GM12872 (cell line): Measurements from ENCODE around the gene NDUFS4.

Source experiments
- TF ChIP-seq, protein P1 (sequence below): IDR thresholded peaks from 3 replicates; pipeline ENCODE4 v1.5.1; 2011; ENCODE audit warnings: low read depth, mild to moderate bottlenecking, low read length, moderate library complexity; ENCODE audit not compliant: insufficient read depth

Gene NDUFS4

DNA sequence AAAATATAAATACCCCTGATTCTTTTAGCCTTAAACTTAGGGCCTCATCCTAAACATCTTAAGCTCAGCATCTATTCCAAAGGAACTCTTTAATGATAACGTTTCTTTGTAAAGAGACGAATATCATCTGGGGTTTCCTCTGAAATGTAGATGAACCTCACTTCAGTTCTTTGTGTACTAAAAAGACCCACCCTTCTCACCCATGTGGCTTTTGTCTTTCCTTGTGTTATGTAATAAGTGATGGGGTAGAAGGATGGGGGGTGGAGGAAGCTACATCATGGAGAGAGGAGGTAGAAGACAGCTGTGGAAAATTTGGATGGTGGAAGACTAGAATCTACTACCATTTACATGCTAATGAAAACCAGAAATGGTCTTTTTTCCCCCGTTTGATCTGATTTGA, 111.0 kb downstream of the NDUFS4 start:
- TF ChIP-seq, protein P1, sequence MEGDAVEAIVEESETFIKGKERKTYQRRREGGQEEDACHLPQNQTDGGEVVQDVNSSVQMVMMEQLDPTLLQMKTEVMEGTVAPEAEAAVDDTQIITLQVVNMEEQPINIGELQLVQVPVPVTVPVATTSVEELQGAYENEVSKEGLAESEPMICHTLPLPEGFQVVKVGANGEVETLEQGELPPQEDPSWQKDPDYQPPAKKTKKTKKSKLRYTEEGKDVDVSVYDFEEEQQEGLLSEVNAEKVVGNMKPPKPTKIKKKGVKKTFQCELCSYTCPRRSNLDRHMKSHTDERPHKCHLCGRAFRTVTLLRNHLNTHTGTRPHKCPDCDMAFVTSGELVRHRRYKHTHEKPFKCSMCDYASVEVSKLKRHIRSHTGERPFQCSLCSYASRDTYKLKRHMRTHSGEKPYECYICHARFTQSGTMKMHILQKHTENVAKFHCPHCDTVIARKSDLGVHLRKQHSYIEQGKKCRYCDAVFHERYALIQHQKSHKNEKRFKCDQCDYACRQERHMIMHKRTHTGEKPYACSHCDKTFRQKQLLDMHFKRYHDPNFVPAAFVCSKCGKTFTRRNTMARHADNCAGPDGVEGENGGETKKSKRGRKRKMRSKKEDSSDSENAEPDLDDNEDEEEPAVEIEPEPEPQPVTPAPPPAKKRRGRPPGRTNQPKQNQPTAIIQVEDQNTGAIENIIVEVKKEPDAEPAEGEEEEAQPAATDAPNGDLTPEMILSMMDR = no peak

DNA sequence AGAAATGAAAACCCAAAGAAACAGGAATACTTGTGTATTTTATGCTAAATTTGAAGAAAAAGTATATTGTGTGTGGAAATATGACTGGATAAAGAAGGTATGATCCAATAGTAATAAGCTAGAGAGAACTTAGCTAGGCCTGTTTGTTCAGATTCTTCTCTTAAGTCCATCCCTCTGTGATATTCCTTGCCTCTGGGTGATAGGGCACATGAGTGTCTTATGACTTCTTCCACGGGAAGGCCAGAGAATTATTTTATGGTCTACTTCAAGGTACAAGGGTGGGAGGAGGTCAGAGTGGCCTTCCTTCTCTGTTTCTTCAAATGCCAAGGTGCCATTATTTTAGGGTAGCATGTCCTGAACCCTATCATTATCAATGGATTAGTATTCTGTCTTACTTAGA, 113.7 kb downstream of the NDUFS4 start:
- TF ChIP-seq, protein P1 = no peak

DNA sequence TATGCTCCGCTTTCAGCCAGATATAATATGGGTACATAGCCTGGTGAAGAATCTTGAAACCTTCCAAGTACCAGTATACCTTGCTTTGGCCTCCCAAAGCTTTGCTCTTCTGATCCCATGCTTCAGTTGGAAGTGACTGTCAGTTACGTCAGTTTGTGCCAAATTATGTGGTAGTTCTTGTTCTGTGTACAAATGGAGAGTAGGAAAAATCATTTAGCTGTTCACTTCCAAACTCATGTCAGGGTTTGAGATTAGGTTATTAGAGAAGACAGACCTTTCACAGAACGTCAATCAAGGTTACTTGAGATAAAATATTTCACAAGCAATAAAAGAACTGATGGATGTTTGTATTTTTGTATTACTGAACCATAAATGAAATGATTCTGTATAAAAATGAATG, 117.2 kb downstream of the NDUFS4 start:
- TF ChIP-seq, protein P1 = no peak

DNA sequence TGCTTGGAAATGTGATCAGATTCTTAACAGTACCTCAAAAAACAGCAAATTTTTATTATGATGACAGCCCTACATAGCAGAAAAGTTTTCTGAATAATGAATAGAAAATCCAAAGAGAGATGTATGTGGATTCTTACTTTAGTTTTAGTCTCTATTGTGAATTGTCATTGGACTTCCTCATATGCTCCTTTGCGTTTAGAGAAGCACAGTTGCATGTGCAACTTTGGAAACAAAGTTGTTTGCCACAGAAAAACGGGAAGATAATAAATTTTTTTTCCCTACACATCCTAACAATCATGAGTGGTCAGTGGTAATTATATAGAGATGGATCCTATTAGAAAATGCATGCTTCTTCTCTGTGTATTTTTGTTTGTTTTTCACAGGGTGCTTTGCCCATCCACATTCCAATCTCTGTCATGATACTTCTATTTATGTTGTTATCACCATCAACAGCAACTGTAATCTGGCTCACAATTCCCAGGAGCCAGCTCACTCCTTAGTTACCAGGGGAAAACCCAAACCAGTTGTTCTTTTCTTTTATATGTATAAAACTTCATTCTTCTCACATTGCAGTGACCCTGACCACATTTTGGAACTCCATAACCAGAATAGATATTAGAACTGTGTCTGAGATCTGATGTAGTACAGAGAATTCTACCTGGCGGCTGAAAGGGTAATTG, 118.7 kb downstream of the NDUFS4 start:
- TF ChIP-seq, protein P1 = no peak

DNA sequence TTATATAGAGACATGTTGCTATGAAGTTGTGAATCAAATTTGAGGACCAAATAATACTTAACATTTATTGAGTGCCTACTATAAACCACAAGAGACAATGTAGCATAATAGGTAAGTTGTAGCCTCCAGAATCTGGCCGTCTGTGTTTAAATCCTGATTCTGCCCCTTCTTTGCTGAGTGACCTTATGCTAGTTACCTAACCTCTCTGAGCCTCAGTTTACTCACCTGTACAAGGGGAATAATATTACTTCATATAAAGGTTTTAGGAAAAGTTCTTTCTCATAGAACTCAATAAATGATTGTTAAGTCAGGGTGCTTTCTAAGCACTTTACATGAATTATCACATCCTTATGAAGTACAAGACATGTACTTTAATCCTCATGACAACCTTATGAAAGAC, 120.6 kb downstream of the NDUFS4 start:
- TF ChIP-seq, protein P1 = no peak

DNA sequence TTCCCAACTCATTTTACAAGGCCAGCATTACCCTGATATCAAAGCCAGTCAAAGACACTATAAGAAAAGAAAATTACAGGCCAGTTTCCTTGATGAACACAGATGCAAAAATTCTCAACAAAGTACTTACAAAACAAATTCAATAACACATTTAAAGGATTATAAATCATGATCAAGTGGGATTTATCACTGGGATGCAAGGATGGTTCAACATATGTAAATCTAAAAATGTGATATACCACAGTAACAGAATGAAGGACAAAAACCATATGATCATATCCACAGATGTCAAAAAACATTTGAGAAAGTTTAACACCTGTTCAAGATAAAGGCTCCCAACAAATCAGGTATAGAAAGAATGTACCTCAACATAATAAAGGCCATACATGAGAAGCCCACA, 130.6 kb downstream of the NDUFS4 start:
- TF ChIP-seq, protein P1 = no peak

DNA sequence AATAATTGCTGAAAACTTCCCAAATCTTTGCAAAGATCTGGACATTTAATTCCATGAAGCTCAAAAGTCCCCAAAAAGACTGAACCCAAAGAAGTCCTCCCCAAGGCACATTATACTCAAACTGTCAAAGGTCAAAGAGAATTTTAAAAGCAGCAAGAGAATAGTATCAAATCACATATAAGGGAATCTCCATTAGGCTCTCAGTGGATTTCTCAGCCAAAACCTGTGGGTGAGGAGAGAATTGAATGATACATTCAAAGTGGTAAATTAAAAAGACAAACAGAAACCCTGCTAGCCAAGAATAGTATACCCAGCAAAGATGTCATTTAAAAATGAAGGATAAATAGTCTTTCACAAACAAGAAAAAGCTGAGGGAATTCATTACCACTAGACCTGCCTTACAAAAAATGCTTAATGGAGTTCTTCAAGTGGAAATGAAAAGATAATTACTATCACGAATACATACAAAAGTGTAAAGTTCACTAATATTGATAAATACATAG, 134.1 kb downstream of the NDUFS4 start:
- TF ChIP-seq, protein P1 = no peak
